Activated naive CD4-positive, alpha-beta T cell treated with anti-CD3 and anti-CD28 coated beads, Interleukin-2, amount 50 U/mL, for 24 hours (primary cell): ENCODE results near the gene TCF12.

ENCODE experiments used
- H3K27ac Mint-ChIP-seq: one replicate; pipeline ENCODE4 v1.8.0; 2021; ENCODE audit warnings: mild to moderate bottlenecking, mixed read lengths
- H3K27me3 Mint-ChIP-seq: one replicate; pipeline ENCODE4 v1.8.0; 2021; ENCODE audit warnings: mixed read lengths
- H3K36me3 Mint-ChIP-seq: one replicate; pipeline ENCODE4 v1.8.0; 2021; ENCODE audit warnings: mixed read lengths
- H3K4me1 Mint-ChIP-seq: one replicate; pipeline ENCODE4 v1.8.0; 2021; ENCODE audit warnings: mixed read lengths
- H3K4me3 Mint-ChIP-seq: one replicate; pipeline ENCODE4 v1.8.0; 2021; ENCODE audit warnings: mild to moderate bottlenecking, mixed read lengths
- H3K9me3 Mint-ChIP-seq: one replicate; pipeline ENCODE4 v1.8.0; 2021; ENCODE audit warnings: mixed read lengths

Gene TCF12

GRCh38 chr15:57030011-57030410, 111.6 kb downstream of the TCF12 start:
- H3K36me3 Mint-ChIP-seq, result peaks cover 7% of the 10 kb centered on the region
- H3K27me3 Mint-ChIP-seq, result no peaks in the 10 kb centered on the region
- H3K4me1 Mint-ChIP-seq, result peaks cover 53% of the 10 kb centered on the region
- no peak overlapping the region for H3K4me3 Mint-ChIP-seq
- no peaks in the 10 kb centered on the region for H3K9me3 Mint-ChIP-seq
- H3K27ac Mint-ChIP-seq, result no peak overlapping the region

GRCh38 chr15:57031082-57031481, 112.6 kb downstream of the TCF12 start:
- Mint-ChIP-seq H3K36me3 (peaks cover 8% of the 10 kb centered on the region), H3K4me1 (peaks cover 60% of the 10 kb centered on the region), H3K9me3 (no peaks in the 10 kb centered on the region), H3K27me3 (no peaks in the 10 kb centered on the region), H3K27ac (no peak overlapping the region), H3K4me3 (no peak overlapping the region)

GRCh38 chr15:57031605-57032004, 113.2 kb downstream of the TCF12 start:
- H3K27ac Mint-ChIP-seq, result peak overlapping the region; percentile 23
- no peaks in the 10 kb centered on the region for H3K27me3 Mint-ChIP-seq
- peaks cover 65% of the 10 kb centered on the region for H3K4me1 Mint-ChIP-seq
- no peak overlapping the region for H3K4me3 Mint-ChIP-seq
- H3K36me3 Mint-ChIP-seq, result peaks cover 8% of the 10 kb centered on the region
- H3K9me3 Mint-ChIP-seq, result no peaks in the 10 kb centered on the region

- H3K4me3 Mint-ChIP-seq, result no peak overlapping the region
- peaks cover 8% of the 10 kb centered on the region for H3K36me3 Mint-ChIP-seq
- H3K27me3 Mint-ChIP-seq, result no peaks in the 10 kb centered on the region
- H3K27ac Mint-ChIP-seq, result no peak overlapping the region
- no peaks in the 10 kb centered on the region for H3K9me3 Mint-ChIP-seq
- H3K4me1 Mint-ChIP-seq, result peaks cover 72% of the 10 kb centered on the region
These were observed 113.9 kb downstream of the TCF12 start for GRCh38 chr15:57032338-57032737.

GRCh38 chr15:57033715-57034439, 115.4 kb downstream of the TCF12 start:
- H3K36me3 Mint-ChIP-seq, result peaks cover 3% of the 10 kb centered on the region
- H3K4me3 Mint-ChIP-seq, result no peak overlapping the region
- H3K27ac Mint-ChIP-seq, result peak overlapping the region; percentile 8
- peaks cover 79% of the 10 kb centered on the region for H3K4me1 Mint-ChIP-seq
- H3K27me3 Mint-ChIP-seq, result no peaks in the 10 kb centered on the region
- no peaks in the 10 kb centered on the region for H3K9me3 Mint-ChIP-seq

- Mint-ChIP-seq H3K27ac (no peak overlapping the region), H3K27me3 (no peaks in the 10 kb centered on the region), H3K4me3 (no peak overlapping the region), H3K4me1 (peaks cover 81% of the 10 kb centered on the region), H3K9me3 (no peaks in the 10 kb centered on the region), H3K36me3 (peaks cover 3% of the 10 kb centered on the region)
These were observed 116.2 kb downstream of the TCF12 start for GRCh38 chr15:57034613-57035012.

- Mint-ChIP-seq H3K4me3 (no peak overlapping the region), H3K4me1 (peaks cover 84% of the 10 kb centered on the region), H3K27ac (no peak overlapping the region), H3K36me3 (peaks cover 3% of the 10 kb centered on the region), H3K9me3 (no peaks in the 10 kb centered on the region), H3K27me3 (no peaks in the 10 kb centered on the region)
These were observed 117.2 kb downstream of the TCF12 start for GRCh38 chr15:57035664-57036063.

GRCh38 chr15:57036352-57036751, 117.9 kb downstream of the TCF12 start:
- Mint-ChIP-seq H3K4me1 (peaks cover 84% of the 10 kb centered on the region), H3K27me3 (no peaks in the 10 kb centered on the region), H3K27ac (no peak overlapping the region), H3K4me3 (no peak overlapping the region), H3K9me3 (no peaks in the 10 kb centered on the region), H3K36me3 (peaks cover 3% of the 10 kb centered on the region)

GRCh38 chr15:57037548-57037947, 119.1 kb downstream of the TCF12 start:
- Mint-ChIP-seq H3K27me3 (no peaks in the 10 kb centered on the region), H3K36me3 (peaks cover 3% of the 10 kb centered on the region), H3K4me1 (peaks cover 75% of the 10 kb centered on the region), H3K27ac (no peak overlapping the region), H3K4me3 (peak overlapping the region; percentile 13), H3K9me3 (no peaks in the 10 kb centered on the region)

- Mint-ChIP-seq H3K36me3 (peaks cover 1% of the 10 kb centered on the region), H3K27ac (no peak overlapping the region), H3K9me3 (no peaks in the 10 kb centered on the region), H3K27me3 (no peaks in the 10 kb centered on the region), H3K4me3 (no peak overlapping the region), H3K4me1 (peaks cover 75% of the 10 kb centered on the region)
These were observed 119.6 kb downstream of the TCF12 start for GRCh38 chr15:57038040-57038439.

- no peak overlapping the region for H3K4me3 Mint-ChIP-seq
- no peaks in the 10 kb centered on the region for H3K9me3 Mint-ChIP-seq
- no peak overlapping the region for H3K27ac Mint-ChIP-seq
- H3K36me3 Mint-ChIP-seq, result peaks cover 1% of the 10 kb centered on the region
- no peaks in the 10 kb centered on the region for H3K27me3 Mint-ChIP-seq
- peaks cover 80% of the 10 kb centered on the region for H3K4me1 Mint-ChIP-seq
These were observed 120.1 kb downstream of the TCF12 start for GRCh38 chr15:57038496-57038895.

- Mint-ChIP-seq H3K36me3 (peaks cover 1% of the 10 kb centered on the region), H3K27ac (no peak overlapping the region), H3K9me3 (no peaks in the 10 kb centered on the region), H3K4me3 (no peak overlapping the region), H3K4me1 (peaks cover 84% of the 10 kb centered on the region), H3K27me3 (no peaks in the 10 kb centered on the region)
These were observed 123.0 kb downstream of the TCF12 start for GRCh38 chr15:57041416-57041815.

GRCh38 chr15:57044072-57044702, 125.7 kb downstream of the TCF12 start:
- H3K4me3 Mint-ChIP-seq, result no peak overlapping the region
- peaks cover 7% of the 10 kb centered on the region for H3K36me3 Mint-ChIP-seq

GRCh38 chr15:57044970-57045369, 126.5 kb downstream of the TCF12 start:
- Mint-ChIP-seq H3K36me3 (peaks cover 7% of the 10 kb centered on the region), H3K9me3 (no peaks in the 10 kb centered on the region), H3K4me1 (peaks cover 68% of the 10 kb centered on the region), H3K27me3 (no peaks in the 10 kb centered on the region), H3K4me3 (no peak overlapping the region), H3K27ac (no peak overlapping the region)

More at GRCh38 chr15:57044072-57044702, 125.7 kb downstream of the TCF12 start:
- H3K27ac Mint-ChIP-seq, result no peak overlapping the region
- H3K27me3 Mint-ChIP-seq, result no peaks in the 10 kb centered on the region
- no peaks in the 10 kb centered on the region for H3K9me3 Mint-ChIP-seq
- H3K4me1 Mint-ChIP-seq, result peaks cover 70% of the 10 kb centered on the region

- Mint-ChIP-seq H3K36me3 (peaks cover 7% of the 10 kb centered on the region), H3K9me3 (no peaks in the 10 kb centered on the region), H3K4me3 (no peak overlapping the region), H3K27ac (peak overlapping the region; percentile 31), H3K4me1 (peaks cover 65% of the 10 kb centered on the region), H3K27me3 (no peaks in the 10 kb centered on the region)
These were observed 127.4 kb downstream of the TCF12 start for GRCh38 chr15:57045741-57046382.

GRCh38 chr15:57048930-57049549, 130.6 kb downstream of the TCF12 start:
- H3K27me3 Mint-ChIP-seq, result no peaks in the 10 kb centered on the region
- peaks cover 7% of the 10 kb centered on the region for H3K36me3 Mint-ChIP-seq
- no peak overlapping the region for H3K4me3 Mint-ChIP-seq
- peaks cover 76% of the 10 kb centered on the region for H3K4me1 Mint-ChIP-seq
- H3K27ac Mint-ChIP-seq, result no peak overlapping the region
- H3K9me3 Mint-ChIP-seq, result no peaks in the 10 kb centered on the region
